AG09309 (cell line): ENCODE results near the gene MEOX1.

ENCODE experiments used
- DNase-seq: peaks from one replicate; pipeline ENCODE4 v3.0.0-alpha.2; 2010; ENCODE audit warnings: low read depth
- H3K4me3 ChIP-seq: 2 replicates; pipeline ENCODE4 v1.5.1; 2011; ENCODE audit warnings: mild to moderate bottlenecking, low read depth, low read length, moderate library complexity; ENCODE audit not compliant: control insufficient read depth
- TF ChIP-seq, protein P1 (sequence below): IDR thresholded peaks from 2 replicates; pipeline ENCODE4 v1.5.1; 2011; ENCODE audit warnings: mild to moderate bottlenecking, low read depth, low read length, inconsistent platforms; ENCODE audit not compliant: insufficient read depth, control insufficient read depth; ENCODE audit errors: missing control alignments

MEOX1 gene

DNA sequence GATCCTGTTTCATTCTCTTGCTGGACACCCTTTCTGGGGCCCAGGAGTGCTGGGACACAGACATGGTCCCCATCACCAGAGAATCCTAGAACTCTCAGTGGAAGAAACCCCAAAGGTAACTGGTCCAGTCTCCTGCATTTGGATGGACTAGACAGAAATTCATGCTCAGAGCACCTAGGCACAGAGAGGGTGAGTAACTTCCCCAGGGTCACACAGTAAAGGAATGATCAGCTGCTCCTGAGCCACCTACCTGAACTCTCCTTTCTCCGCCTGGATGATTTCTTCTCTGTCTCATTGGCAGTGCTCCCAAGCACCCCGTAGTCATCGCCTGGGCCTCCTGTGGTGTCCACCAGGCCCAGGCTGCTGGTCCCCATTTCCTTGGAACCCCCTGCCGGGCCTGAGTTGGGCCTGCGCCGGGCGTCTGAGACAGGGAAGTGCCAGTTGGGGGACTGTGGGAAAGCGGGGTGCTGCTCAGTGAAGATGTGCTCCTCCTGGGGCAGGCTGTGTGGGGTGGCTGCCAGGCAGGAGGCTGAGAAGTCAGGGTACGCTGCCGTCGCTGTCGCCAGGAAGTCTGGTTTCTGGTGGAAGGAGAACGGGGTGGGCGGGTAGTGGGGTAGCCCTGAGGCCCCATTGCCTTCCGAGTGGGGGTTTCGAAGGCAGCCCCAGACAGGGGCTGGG is 767 bp downstream of the MEOX1 start:
- DNase-seq = no peak
- TF ChIP-seq, protein P1, sequence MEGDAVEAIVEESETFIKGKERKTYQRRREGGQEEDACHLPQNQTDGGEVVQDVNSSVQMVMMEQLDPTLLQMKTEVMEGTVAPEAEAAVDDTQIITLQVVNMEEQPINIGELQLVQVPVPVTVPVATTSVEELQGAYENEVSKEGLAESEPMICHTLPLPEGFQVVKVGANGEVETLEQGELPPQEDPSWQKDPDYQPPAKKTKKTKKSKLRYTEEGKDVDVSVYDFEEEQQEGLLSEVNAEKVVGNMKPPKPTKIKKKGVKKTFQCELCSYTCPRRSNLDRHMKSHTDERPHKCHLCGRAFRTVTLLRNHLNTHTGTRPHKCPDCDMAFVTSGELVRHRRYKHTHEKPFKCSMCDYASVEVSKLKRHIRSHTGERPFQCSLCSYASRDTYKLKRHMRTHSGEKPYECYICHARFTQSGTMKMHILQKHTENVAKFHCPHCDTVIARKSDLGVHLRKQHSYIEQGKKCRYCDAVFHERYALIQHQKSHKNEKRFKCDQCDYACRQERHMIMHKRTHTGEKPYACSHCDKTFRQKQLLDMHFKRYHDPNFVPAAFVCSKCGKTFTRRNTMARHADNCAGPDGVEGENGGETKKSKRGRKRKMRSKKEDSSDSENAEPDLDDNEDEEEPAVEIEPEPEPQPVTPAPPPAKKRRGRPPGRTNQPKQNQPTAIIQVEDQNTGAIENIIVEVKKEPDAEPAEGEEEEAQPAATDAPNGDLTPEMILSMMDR = no peak
- H3K4me3 ChIP-seq = no peak overlapping the region

DNA sequence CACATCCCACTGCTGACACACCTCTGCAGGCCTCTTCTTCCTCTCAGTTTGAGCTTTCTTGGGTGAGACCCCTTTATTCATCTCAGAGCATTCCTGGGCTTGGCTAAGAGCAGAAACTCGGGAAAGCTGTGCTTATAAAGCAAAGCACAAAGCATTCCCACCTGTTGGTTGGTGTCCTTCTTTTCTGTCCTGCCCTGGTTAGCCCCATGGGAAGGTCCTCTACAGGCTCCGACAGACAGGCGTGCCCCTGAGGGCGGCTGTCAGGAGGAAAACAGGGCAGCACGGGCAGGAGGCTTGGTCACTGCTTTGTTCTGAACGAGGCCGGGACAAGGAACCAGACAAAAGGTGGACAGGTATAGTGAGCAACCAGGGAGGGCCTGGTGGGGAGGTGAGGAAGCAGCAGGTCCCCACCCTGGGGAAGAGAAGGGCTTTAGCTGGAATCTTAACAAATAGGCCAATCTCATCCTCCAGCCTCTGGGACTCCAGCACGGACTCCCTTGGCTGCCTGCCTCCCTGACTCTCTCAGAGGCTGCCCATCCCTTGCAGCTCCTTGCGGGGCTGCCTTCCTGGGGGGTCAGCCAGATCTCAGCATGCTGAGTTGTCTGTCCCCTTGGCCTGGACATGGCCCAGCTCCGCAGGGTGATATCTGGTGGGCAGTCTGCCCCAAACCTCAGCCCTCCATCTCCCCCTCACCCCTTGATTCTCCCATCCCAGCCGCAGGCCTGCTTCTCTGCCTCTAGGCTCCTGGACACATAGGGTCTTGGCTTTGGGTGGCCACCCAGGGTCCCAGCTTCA is 1.7 kb downstream of the MEOX1 start:
- H3K4me3 ChIP-seq = no peak overlapping the region
- DNase-seq = no peak
- TF ChIP-seq, protein P1 = no peak

DNA sequence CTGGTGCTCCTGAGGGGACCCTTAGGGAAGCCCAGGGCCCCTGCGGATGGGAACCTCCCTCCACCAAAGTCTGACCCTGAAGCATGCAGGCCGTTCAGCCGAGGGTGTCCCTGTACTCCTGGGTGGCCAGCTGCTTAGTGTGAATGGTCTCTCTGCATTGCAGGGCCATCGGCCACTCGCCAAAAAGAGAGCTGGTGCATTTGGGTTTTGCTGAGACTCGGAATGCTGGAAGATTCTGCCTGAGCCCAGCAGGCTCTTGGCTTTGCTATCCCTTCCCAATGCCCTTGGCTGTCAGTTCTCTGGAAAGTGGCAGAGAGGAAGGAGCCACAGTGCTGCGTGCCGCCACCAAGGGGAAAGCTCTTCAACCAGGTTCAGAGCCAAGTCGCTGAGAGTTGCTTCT is 2.8 kb downstream of the MEOX1 start:
- no peak overlapping the region for H3K4me3 ChIP-seq
- TF ChIP-seq, protein P1 = no peak
- DNase-seq = no peak

DNA sequence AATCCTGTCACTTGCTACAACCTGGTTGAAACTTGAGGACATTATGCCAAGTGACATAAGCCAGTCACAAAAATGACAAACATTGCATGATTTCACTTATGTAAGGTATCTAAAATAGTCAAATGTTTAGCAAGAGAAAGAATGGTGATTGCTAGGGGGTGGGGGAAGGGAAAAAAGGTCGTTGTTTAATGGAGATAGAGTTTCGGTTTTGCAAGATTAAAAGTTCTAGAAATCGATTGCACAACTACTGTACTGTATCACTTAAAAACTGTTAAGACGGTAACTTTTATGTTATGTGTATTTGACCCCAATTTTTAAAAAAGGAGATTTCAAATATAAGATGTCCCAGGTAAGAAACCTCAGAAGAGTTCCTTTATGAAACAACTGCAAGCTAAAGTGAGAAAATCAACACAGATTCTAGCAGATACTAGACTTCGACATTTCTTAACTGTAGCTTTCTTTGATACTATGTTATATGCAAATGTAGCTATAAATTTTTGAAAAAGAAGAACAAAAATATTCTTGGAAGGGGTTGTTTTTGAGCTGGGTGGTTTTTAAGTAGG is 5.9 kb downstream of the MEOX1 start:
- TF ChIP-seq, protein P1 = no peak
- no peak for DNase-seq
- H3K4me3 ChIP-seq = no peak overlapping the region

DNA sequence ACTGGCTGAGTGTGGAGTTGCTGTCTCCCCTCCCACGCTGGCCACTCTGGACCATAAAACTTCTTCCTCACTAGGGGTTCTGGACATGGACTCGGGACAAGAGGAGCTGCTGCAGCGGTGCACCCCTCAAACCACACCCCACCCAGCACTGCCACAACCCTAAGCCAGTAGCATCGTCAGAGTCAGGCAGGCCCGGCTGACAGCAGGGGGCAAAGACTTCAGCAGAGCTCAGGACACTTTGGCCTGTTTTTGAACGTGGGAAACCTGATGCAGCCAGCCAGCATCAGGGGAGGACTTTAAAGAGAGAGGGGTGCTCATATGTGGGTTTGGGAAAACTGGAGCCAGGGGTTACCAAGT is 9.6 kb downstream of the MEOX1 start:
- H3K4me3 ChIP-seq = no peak overlapping the region
- TF ChIP-seq, protein P1 = no peak
- no peak for DNase-seq

DNA sequence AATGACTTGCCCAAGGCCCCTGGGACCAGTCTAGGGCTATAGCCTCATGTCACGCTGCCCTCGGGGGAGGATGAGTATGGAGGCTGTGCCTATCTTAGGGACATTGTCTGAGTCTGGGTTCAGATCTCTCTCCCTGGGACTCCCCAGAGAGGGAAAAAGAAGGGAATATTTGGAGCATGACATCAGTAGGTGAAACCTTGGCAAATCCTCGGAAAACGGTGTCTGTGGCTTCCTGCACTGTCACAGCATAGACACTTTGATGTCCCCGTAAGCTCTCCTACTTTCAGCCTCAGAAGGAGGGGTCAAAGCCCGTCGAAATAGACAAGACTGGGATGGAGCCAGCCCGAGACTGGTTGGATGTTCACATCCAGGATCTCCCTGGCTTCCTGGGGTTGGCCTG is 11.3 kb downstream of the MEOX1 start:
- TF ChIP-seq, protein P1 = no peak
- H3K4me3 ChIP-seq = no peak overlapping the region
- no peak for DNase-seq
